ENCODE data around the gene SHOX. TPM values are rescaled to one million over a fixed set of nuclear protein-coding genes. Genes with fewer than 3 reads are reported as not detected.
"Not testable (repeated sequence)": the region's sequence is repeated elsewhere in the genome, so short reads cannot be mapped to it uniquely, and the experiment has no call there.

The SHOX gene
- total RNA-seq, 1 experiment from 2014 or later: 0.24 TPM

- 79% methylated on average over 1 of the region's 12 CpGs for WGBS (ENCODE audit: extremely low coverage, insufficient read length, low lambda C conversion rate)
- DNase-seq: no peak
- H3K27ac Mint-ChIP-seq: no peak overlapping the region; a peak in 1 of 7 replicates
Observed at GRCh38 chrX:625137-625691, 5.4 kb upstream of the SHOX start.

DNA sequence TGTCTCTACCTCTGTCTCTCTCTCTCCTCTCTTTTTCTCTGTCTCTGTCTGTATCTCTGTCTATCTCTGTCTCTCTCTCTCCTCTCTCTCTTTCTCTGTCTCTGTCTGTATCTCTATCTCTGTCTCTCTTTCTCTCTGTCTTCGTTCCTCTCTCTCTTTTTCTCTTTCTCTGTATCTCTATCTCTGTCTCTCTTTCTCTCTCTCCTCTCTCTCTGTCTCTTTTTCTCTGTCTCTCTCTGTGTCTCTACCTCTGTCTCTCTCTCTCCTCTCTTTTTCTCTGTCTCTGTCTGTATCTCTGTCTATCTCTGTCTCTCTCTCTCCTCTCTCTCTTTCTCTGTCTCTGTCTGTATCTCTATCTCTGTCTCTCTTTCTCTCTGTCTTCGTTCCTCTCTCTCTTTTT is 4.5 kb upstream of the SHOX start:
- H3K4me1 Mint-ChIP-seq: peaks cover 27 to 52% of the 10 kb centered on the region in 2 experiments
- not testable (repeated sequence) for H4K5ac ChIP-seq (ENCODE audit: insufficient read length, low read depth, low read length); DNase-seq; H3K56ac ChIP-seq (ENCODE audit: insufficient read length, low read depth, low read length); H3K79me2 ChIP-seq (ENCODE audit: insufficient read depth, low read length); H3K14ac ChIP-seq (ENCODE audit: insufficient read depth, low read length); H3K9me3 ChIP-seq (ENCODE audit: control insufficient read depth, low read depth, low read length); H4K20me1 ChIP-seq (ENCODE audit: control insufficient read depth, insufficient read depth, insufficient read length); H2AK5ac ChIP-seq (ENCODE audit: insufficient read length, low read length); H2BK5ac ChIP-seq (ENCODE audit: insufficient read length, low read length); H3K27ac Mint-ChIP-seq; H3K36me3 Mint-ChIP-seq (ENCODE audit: insufficient read depth in 1 of 3, low read depth in 3 of 3); H3K4me1 ChIP-seq (ENCODE audit: insufficient read depth, low read length); H4K8ac ChIP-seq (replicated peaks; ENCODE audit: insufficient read length, low read depth, low read length); H3K27ac ChIP-seq (ENCODE audit: insufficient read length, low read depth, low read length); H2BK15ac ChIP-seq (ENCODE audit: low read depth, low read length); H3T11ph ChIP-seq (ENCODE audit: low read length); H3K18ac ChIP-seq (ENCODE audit: insufficient read length, low read depth, low read length); H2BK20ac ChIP-seq (ENCODE audit: low read depth, low read length, poor library complexity, severe bottlenecking); H2BK12ac ChIP-seq (ENCODE audit: insufficient read length, low read depth, low read length); H3K23ac ChIP-seq (ENCODE audit: insufficient read length, low read depth, low read length); H3K9ac ChIP-seq (ENCODE audit: extremely low read depth, insufficient read length, low read length); H3K4me3 Mint-ChIP-seq; H3K4ac ChIP-seq (ENCODE audit: low read depth, low read length); H2BK120ac ChIP-seq (ENCODE audit: low read depth, low read length, poor library complexity, severe bottlenecking); H2AFZ ChIP-seq (ENCODE audit: low read length); H4K91ac ChIP-seq (ENCODE audit: insufficient read length, low read depth, low read length); H3K79me1 ChIP-seq (ENCODE audit: insufficient read depth, low read depth, low read length, poor library complexity, severe bottlenecking); H3K4me2 ChIP-seq (ENCODE audit: insufficient read depth, insufficient read length, low read length)
- Histone ChIP-seq H3K27me3 (ENCODE audit: insufficient read depth, low read length) (peaks cover 87% of the 10 kb centered on the region), H3K23me2 (ENCODE audit: insufficient read length, low read depth, low read length, poor library complexity, severe bottlenecking) (peaks cover 17% of the 10 kb centered on the region)
- peaks cover 98% of the 10 kb centered on the region for H3K27me3 Mint-ChIP-seq (ENCODE audit: low read depth)
- peaks cover 16 to 20% of the 10 kb centered on the region in 2 experiments for H3K9me3 Mint-ChIP-seq
- WGBS (ENCODE audit: extremely low coverage, insufficient read length, low lambda C conversion rate): no CpG with 5 or more reads among the region's 2 CpGs

More at GRCh38 chrX:625137-625691, 5.4 kb upstream of the SHOX start:
- Histone ChIP-seq H3K4me1 (ENCODE audit: insufficient read depth, low read length) (no peaks in the 10 kb centered on the region), H4K91ac (ENCODE audit: insufficient read length, low read depth, low read length) (no peak overlapping the region), H3K4me2 (ENCODE audit: insufficient read depth, insufficient read length, low read length) (no peak overlapping the region), H3K4ac (ENCODE audit: low read depth, low read length) (no peak overlapping the region), H4K20me1 (ENCODE audit: control insufficient read depth, insufficient read depth, insufficient read length) (no peaks in the 10 kb centered on the region), H3K56ac (ENCODE audit: insufficient read length, low read depth, low read length) (no peak overlapping the region), H2BK20ac (ENCODE audit: low read depth, low read length, poor library complexity, severe bottlenecking) (no peak overlapping the region), H3K79me1 (ENCODE audit: insufficient read depth, low read depth, low read length, poor library complexity, severe bottlenecking) (no peaks in the 10 kb centered on the region), H2BK120ac (ENCODE audit: low read depth, low read length, poor library complexity, severe bottlenecking) (no peak overlapping the region), H3K79me2 (ENCODE audit: insufficient read depth, low read length) (no peaks in the 10 kb centered on the region), H4K5ac (ENCODE audit: insufficient read length, low read depth, low read length) (no peak overlapping the region), H3K9ac (ENCODE audit: extremely low read depth, insufficient read length, low read length) (no peak overlapping the region), H2BK15ac (ENCODE audit: low read depth, low read length) (no peak overlapping the region), H3K14ac (ENCODE audit: insufficient read depth, low read length) (no peak overlapping the region), H3K27ac (ENCODE audit: insufficient read length, low read depth, low read length) (no peak overlapping the region), H3K18ac (ENCODE audit: insufficient read length, low read depth, low read length) (no peak overlapping the region), H3T11ph (ENCODE audit: low read length) (no peak overlapping the region), H3K9me3 (ENCODE audit: control insufficient read depth, low read depth, low read length) (no peaks in the 10 kb centered on the region), H2AK5ac (ENCODE audit: insufficient read length, low read length) (no peak overlapping the region), H3K23me2 (ENCODE audit: insufficient read length, low read depth, low read length, poor library complexity, severe bottlenecking) (peaks cover 9% of the 10 kb centered on the region), H4K8ac (replicated peaks; ENCODE audit: insufficient read length, low read depth, low read length) (no peak overlapping the region), H2BK5ac (ENCODE audit: insufficient read length, low read length) (no peak overlapping the region), H2BK12ac (ENCODE audit: insufficient read length, low read depth, low read length) (no peak overlapping the region), H3K27me3 (ENCODE audit: insufficient read depth, low read length) (peaks cover 87% of the 10 kb centered on the region), H2AFZ (ENCODE audit: low read length) (no peak overlapping the region), H3K23ac (ENCODE audit: insufficient read length, low read depth, low read length) (no peak overlapping the region)
- Mint-ChIP-seq H3K27me3 (ENCODE audit: low read depth) (peaks cover 98% of the 10 kb centered on the region), H3K9me3 (peaks cover 20% of the 10 kb centered on the region in 2 experiments), H3K4me3 (peak overlapping the region in 1 of 2 experiments; percentile 45; a peak in 3 of 5 replicates), H3K36me3 (ENCODE audit: insufficient read depth in 1 of 3, low read depth in 3 of 3) (peaks cover 0 to 6% (median 6%) of the 10 kb centered on the region in 3 experiments; a peak in 4 of 7 replicates), H3K4me1 (peaks cover 25 to 53% of the 10 kb centered on the region in 2 experiments)
- no peak for TF ChIP-seq CTCF (conservative IDR thresholded peaks at IDR 0.05)
